OCI-LY7 (cell line): ENCODE data around the gene SLC37A2. TPM values are rescaled to one million over a fixed set of nuclear protein-coding genes. Genes with fewer than 3 reads are reported as not detected.

ENCODE experiments used
- BruUV-seq: library from RNA; stranded (reverse); fragments of 400-500 nt; replicated peaks from 2 replicates; lab custom pipeline; 2021; lab: Mats Ljungman, UMichigan
- CTCF ChIA-PET: fragments of 300-600 bp; sonication (Branson Sonifier 250); formaldehyde crosslinking; loops from one replicate; lab custom pipeline; 2022; ENCODE audit warnings: antibody characterized with exemption; ENCODE audit not compliant: unreplicated experiment; lab: Charles Lee
- POLR2A ChIA-PET: fragments of 300-600 bp; sonication (Branson Sonifier 250); formaldehyde crosslinking; loops from one replicate; lab custom pipeline; 2022; ENCODE audit warnings: antibody characterized with exemption; lab: Charles Lee
- DNase-seq: peaks from one replicate; pipeline ENCODE4 v3.0.0-alpha.2; 2015; ENCODE audit warnings: low spot score
- H2AFZ ChIP-seq: fragments of 200-600 bp; sonication (generic), shearing (Covaris generic); 2 replicates; pipeline ENCODE4 v1.6.1; 2014; ENCODE audit warnings: mild to moderate bottlenecking, antibody characterized with exemption, low read length, moderate library complexity
- H3K27ac ChIP-seq: fragments of 200-600 bp; sonication (generic); 2 replicates; pipeline ENCODE4 v1.5.1; 2014; ENCODE audit warnings: mixed run types, low read depth, mild to moderate bottlenecking, moderate library complexity, low read length, inconsistent platforms; ENCODE audit not compliant: poor library complexity, severe bottlenecking
- H3K36me3 ChIP-seq: fragments of 200-600 bp; sonication (generic); 2 replicates; pipeline ENCODE4 v1.6.1; 2014; ENCODE audit warnings: mild to moderate bottlenecking, antibody characterized with exemption, low read length, moderate library complexity, mixed read lengths; ENCODE audit not compliant: insufficient read depth
- H3K4me1 ChIP-seq: fragments of 200-600 bp; sonication (generic); 2 replicates; pipeline ENCODE4 v1.5.1; 2014; ENCODE audit warnings: mild to moderate bottlenecking, low read length; ENCODE audit not compliant: insufficient read depth, poor library complexity, severe bottlenecking
- H3K4me2 ChIP-seq: fragments of 200-600 bp; sonication (generic); 2 replicates; pipeline ENCODE4 v1.6.1; 2014; ENCODE audit warnings: mild to moderate bottlenecking, low read length
- H3K4me3 ChIP-seq: fragments of 200-600 bp; sonication (generic); 2 replicates; pipeline ENCODE4 v1.5.1; 2014; ENCODE audit warnings: mild to moderate bottlenecking, low read depth, low read length; ENCODE audit not compliant: poor library complexity, severe bottlenecking
- H3K79me2 ChIP-seq: fragments of 200-600 bp; sonication (generic); 2 replicates; pipeline ENCODE4 v1.6.1; 2016; ENCODE audit warnings: low read depth, mild to moderate bottlenecking, low read length, moderate library complexity, mixed read lengths; ENCODE audit not compliant: insufficient read depth
- H3K9me2 ChIP-seq: fragments of 200-600 bp; sonication (generic); 2 replicates; pipeline ENCODE4 v1.6.1; 2016; ENCODE audit warnings: mild to moderate bottlenecking, low read length, mixed read lengths; ENCODE audit not compliant: insufficient read depth
- H3K9me3 ChIP-seq: fragments of 200-600 bp; sonication (generic); 2 replicates; pipeline ENCODE4 v1.6.1; 2014; ENCODE audit warnings: mild to moderate bottlenecking, mixed run types, low read length, mixed read lengths
- H4K20me1 ChIP-seq: fragments of 200-600 bp; sonication (generic); 2 replicates; pipeline ENCODE4 v1.6.1; 2014; ENCODE audit warnings: mild to moderate bottlenecking, antibody characterized with exemption, low read length, moderate library complexity, mixed read lengths; ENCODE audit not compliant: insufficient read depth
- CTCF ChIP-seq: fragments of 200-600 bp; sonication (generic); conservative IDR thresholded peaks from 2 replicates; pipeline ENCODE4 v1.5.1; 2014; ENCODE audit warnings: mild to moderate bottlenecking, antibody characterized with exemption, low read length, moderate library complexity, mixed read lengths
- EZH2phosphoT487 ChIP-seq: fragments of 200-600 bp; sonication (generic); IDR thresholded peaks from 2 replicates; pipeline ENCODE4 v1.6.1; 2018; ENCODE audit warnings: low read depth, borderline replicate concordance, mild to moderate bottlenecking, mixed run types, antibody characterized with exemption, low read length, moderate library complexity, mixed read lengths
- intact Hi-C: fragments of 100-400 bp; cut with micrococcal nuclease; formaldehyde crosslinking; loops from one replicate; pipeline ENCODE4 v1.10.0; 2022; ENCODE audit not compliant: unreplicated experiment
- total RNA-seq, 2 experiments: library from RNA; depleted of rRNA in 1 of 2; stranded (reverse); fragments of >200 nt in 1 of 2; shearing (Covaris generic) in 1 of 2; gene quantifications; 2 replicates each; pipeline ENCODE4 v1.2.3, GENCODE V29; 2014 to 2022

SLC37A2 gene
- total RNA-seq, 2 experiments from 2014 or later: 0.57 to 0.93 TPM

GRCh38 chr11:125124618-125124992 lies 61.5 kb downstream of the SLC37A2 start:
- peak overlapping the region; percentile 13; the same call in 1 of the 2 replicates for H3K4me2 ChIP-seq
- ChIA-PET POLR2A (interaction anchor here (0.6 to 1.9 kb wide), 12 partner anchors 9 to 1948 kb away, joined by 3 to 19 read pairs (median 4); partner anchors contain the start of genes CCDC15 and TMEM218), CTCF (interaction anchor here (0.9 to 3.3 kb wide), 4 partner anchors 12 to 52 kb away, joined by 3 to 20 read pairs (median 4); partner anchors contain the start of gene TMEM218)
- peak overlapping the region; percentile 99 for H2AFZ ChIP-seq
- no peaks in the 10 kb centered on the region for H3K36me3 ChIP-seq
- H3K9me2 ChIP-seq: no peaks in the 10 kb centered on the region
- TF ChIP-seq EZH2phosphoT487 (no peak), CTCF (no peak)
- BruUV-seq: no TSS peak
- H3K27ac ChIP-seq: no peak overlapping the region
- H3K4me3 ChIP-seq: no peak overlapping the region
- no peak for DNase-seq
- no peaks in the 10 kb centered on the region for H3K79me2 ChIP-seq
- peaks cover 8% of the 10 kb centered on the region; the same call in 1 of the 2 replicates for H3K9me3 ChIP-seq
- H4K20me1 ChIP-seq: no peaks in the 10 kb centered on the region
- intact Hi-C loops: no loop called here
- peaks cover 4% of the 10 kb centered on the region for H3K4me1 ChIP-seq

DNA sequence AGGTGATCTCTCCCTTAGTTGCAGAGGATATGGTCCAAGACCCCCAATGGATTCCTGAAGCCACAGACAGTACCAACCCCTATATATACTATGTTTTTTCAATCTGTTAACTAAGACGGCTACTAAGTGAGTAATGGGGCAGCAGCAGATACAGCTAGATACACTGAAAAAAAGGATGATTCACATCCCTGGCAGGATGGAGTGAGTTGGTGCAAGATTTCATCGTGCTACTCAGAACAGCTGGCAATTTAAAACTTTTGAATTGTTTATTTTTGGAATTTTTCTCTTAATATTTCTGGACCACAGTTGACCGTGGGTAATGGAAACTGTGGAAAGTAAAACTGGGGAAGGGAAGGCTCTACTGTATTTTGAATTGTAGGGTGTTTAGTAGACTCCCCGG lies 65.3 kb downstream of the SLC37A2 start:
- Histone ChIP-seq H3K27ac (no peak overlapping the region), H2AFZ (no peak overlapping the region), H3K9me2 (no peaks in the 10 kb centered on the region), H3K79me2 (no peaks in the 10 kb centered on the region), H3K4me3 (no peak overlapping the region), H3K4me2 (no peak overlapping the region), H3K36me3 (no peaks in the 10 kb centered on the region), H4K20me1 (no peaks in the 10 kb centered on the region), H3K4me1 (peaks cover 4% of the 10 kb centered on the region), H3K9me3 (peaks cover 5% of the 10 kb centered on the region; the same call in 1 of the 2 replicates)
- intact Hi-C loops: no loop called here
- POLR2A ChIA-PET: no interaction called here
- no TSS peak for BruUV-seq
- DNase-seq: no peak
- TF ChIP-seq CTCF: no peak
- no peak for TF ChIP-seq EZH2phosphoT487
- CTCF ChIA-PET: no interaction called here

DNA sequence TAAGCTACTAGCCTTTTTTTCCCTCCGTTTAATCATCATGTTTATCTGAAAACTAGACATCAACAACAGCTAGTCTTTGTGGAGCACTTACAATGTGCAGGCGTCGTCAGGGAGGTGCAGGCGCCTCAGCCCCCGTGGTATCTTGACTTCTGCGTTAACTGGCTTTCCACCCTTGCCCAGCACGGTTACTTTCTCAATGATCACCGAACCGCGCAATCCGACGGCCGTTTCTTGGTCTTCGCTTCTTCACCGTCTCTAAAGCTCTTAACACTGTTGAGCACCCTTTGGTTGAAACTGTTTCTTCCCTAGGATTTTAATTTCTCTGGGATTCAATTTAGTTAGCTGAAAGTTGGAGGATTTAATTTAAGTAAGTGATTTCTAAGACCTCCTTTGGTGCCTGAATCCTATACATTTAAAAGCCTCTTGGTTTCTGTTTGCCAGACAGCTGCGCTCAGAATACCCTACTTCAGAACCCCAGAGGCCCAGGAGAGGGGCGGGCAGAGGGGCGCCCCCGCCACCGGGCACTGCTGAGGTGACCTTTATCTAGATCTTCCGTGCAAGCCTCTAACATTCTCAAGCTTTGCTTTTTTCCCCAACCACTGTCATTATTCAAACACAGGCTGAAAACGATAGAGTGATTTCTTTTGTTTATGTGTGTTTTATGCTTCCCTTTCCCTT lies 66.3 kb downstream of the SLC37A2 start:
- H3K4me2 ChIP-seq: no peak overlapping the region
- no peaks in the 10 kb centered on the region for H3K79me2 ChIP-seq
- TF ChIP-seq CTCF (no peak), EZH2phosphoT487 (no peak)
- H3K9me3 ChIP-seq: no peaks in the 10 kb centered on the region
- no peaks in the 10 kb centered on the region for H4K20me1 ChIP-seq
- H3K27ac ChIP-seq: no peak overlapping the region
- H3K4me3 ChIP-seq: no peak overlapping the region
- ChIA-PET CTCF (interaction anchor here (0.7 kb wide), 1 partner anchor 12 kb away, joined by 4 read pairs; no protein-coding TSS in a partner anchor), POLR2A (no interaction called here)
- no peaks in the 10 kb centered on the region for H3K36me3 ChIP-seq
- H3K4me1 ChIP-seq: no peaks in the 10 kb centered on the region
- H3K9me2 ChIP-seq: no peaks in the 10 kb centered on the region
- H2AFZ ChIP-seq: no peak overlapping the region
- BruUV-seq: no TSS peak
- no peak for DNase-seq
- intact Hi-C loops: no loop called here
